Skin epidermis (tissue), 12 donors: ENCODE results near the gene CCSER2.
"Not testable (repeated sequence)": the region's sequence is repeated elsewhere in the genome, so short reads cannot be mapped to it uniquely, and the experiment has no call there.

Experiments
- H3K27ac ChIP-seq, 21 experiments: fragments of 200-600 bp; sonication (generic) in 11 of 21; one replicate each; pipeline ENCODE4 v1.5.0; 2020; ENCODE audit warnings: mild to moderate bottlenecking in 3 of 21, inconsistent platforms in 2 of 21, moderate library complexity in 2 of 21
- H3K4me3 ChIP-seq, 7 experiments: fragments of 200-600 bp; sonication (generic) in 2 of 7; one replicate each; pipeline ENCODE4 v1.5.0; 2020; ENCODE audit warnings: inconsistent platforms in 2 of 7, mild to moderate bottlenecking in 2 of 7, moderate library complexity in 1 of 7

The CCSER2 gene, protein sequence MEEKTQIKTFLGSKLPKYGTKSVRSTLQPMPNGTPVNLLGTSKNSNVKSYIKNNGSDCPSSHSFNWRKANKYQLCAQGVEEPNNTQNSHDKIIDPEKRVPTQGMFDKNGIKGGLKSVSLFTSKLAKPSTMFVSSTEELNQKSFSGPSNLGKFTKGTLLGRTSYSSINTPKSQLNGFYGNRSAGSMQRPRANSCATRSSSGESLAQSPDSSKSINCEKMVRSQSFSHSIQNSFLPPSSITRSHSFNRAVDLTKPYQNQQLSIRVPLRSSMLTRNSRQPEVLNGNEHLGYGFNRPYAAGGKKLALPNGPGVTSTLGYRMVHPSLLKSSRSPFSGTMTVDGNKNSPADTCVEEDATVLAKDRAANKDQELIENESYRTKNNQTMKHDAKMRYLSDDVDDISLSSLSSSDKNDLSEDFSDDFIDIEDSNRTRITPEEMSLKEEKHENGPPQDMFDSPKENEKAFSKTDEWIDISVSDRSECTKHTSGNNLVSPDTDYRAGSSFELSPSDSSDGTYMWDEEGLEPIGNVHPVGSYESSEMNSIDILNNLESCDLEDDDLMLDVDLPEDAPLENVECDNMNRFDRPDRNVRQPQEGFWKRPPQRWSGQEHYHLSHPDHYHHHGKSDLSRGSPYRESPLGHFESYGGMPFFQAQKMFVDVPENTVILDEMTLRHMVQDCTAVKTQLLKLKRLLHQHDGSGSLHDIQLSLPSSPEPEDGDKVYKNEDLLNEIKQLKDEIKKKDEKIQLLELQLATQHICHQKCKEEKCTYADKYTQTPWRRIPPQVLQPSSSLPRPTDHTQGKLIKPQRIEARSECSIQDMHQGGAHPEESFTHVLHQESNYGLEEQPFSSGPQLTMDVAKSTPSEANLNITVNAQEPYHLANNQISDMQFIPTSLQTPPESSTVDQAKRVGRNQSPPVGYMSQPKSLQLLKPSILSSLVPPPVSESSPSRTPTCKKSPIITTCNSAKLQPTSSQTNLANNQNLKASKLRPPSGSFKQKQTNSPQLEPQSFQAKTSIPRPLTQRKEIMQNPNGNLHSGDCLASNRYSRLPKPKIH

DNA sequence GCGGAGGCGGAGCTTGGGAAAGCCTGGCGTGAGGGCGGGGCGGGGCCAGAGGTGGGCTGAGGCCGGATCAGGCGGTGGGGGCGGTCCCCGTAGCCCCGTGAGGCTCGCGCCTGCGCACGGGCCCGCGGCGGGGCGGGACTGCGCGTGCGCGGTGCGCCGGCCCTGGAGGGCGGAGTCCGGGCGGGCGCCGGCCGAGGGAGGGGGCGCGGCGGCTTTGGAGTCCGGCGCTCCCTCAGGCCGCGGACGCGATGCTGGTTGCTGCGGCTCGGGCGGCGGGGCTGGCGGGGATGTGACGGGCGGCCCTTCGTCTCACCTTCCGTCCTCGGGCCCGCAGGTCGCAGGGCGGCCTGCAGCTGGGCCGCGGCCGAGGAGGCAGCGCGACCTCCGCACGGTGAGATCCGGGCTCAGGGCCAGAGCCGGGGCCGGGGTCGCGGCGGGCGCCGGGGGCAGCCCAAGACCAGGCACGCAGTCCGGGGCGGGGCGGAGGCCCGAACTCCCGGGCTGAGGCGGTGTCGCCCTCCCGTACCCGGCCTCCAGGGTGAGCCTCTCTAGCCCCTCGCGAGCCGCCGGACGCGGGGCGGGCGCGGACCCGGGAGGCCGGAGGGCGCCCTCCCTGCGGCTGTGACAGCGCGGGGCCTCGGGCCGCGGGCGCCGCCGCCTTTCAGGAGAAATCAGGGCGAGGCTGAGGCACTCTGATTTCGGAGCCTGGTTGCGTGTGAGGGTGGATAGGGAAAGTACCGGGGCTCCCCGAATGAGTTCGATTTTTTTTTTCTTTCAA lies at the start of gene CCSER2:
CCSER2 (plus strand) TSS at position 172 of the 778 bp plus-strand sequence. CDS start 42,464 bp downstream, outside the sequence.
- Histone ChIP-seq H3K4me3 (peak within 1 kb of the TSS; percentile 77 to 100 (median 94)), H3K27ac (peak within 1 kb of the TSS; percentile 80 to 99 (median 93))

- not testable (repeated sequence) for H3K27ac ChIP-seq, H3K4me3 ChIP-seq
Observed at GRCh38 chr10:84279876-84280475, 48.4 kb upstream of the CCSER2 start.

DNA sequence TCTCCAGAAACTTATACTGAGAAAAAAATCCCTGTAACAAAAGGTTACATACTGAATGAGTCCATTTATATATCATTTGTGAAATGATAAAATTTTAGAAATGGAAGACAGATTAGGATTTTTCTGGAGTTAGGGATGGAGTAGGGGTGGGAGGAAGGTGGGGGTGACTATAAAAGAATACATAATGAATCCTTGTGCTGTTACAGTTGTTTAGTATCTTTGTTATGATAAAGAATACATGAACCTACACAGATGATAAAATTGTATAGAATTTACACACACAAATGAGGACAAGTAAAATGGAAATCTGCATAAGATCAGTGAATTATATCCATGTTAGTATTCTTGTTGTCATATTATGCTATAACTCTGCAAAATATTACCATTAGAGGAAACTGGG lies 41.7 kb upstream of the CCSER2 start:
- H3K27ac ChIP-seq, result no peak overlapping the region
- H3K4me3 ChIP-seq, result no peak overlapping the region

- Histone ChIP-seq H3K4me3 (no peak overlapping the region), H3K27ac (no peak overlapping the region)
Observed at GRCh38 chr10:84288151-84288550, 40.2 kb upstream of the CCSER2 start.

- Histone ChIP-seq H3K27ac (no peak overlapping the region), H3K4me3 (no peak overlapping the region)
Observed at GRCh38 chr10:84289521-84290200, 38.7 kb upstream of the CCSER2 start.

GRCh38 chr10:84290235-84290634 lies 38.2 kb upstream of the CCSER2 start:
- H3K27ac ChIP-seq, result no peak overlapping the region

GRCh38 chr10:84291384-84291783 lies 37.0 kb upstream of the CCSER2 start:
- no peak overlapping the region for H3K27ac ChIP-seq
- no peak overlapping the region for H3K4me3 ChIP-seq

More at GRCh38 chr10:84290235-84290634, 38.2 kb upstream of the CCSER2 start:
- H3K4me3 ChIP-seq, result no peak overlapping the region

GRCh38 chr10:84292502-84292901 lies 35.9 kb upstream of the CCSER2 start:
- H3K4me3 ChIP-seq, result no peak overlapping the region
- no peak overlapping the region for H3K27ac ChIP-seq

- no peak overlapping the region for H3K4me3 ChIP-seq
- H3K27ac ChIP-seq, result no peak overlapping the region
Observed at GRCh38 chr10:84293171-84293570, 35.2 kb upstream of the CCSER2 start.

GRCh38 chr10:84293574-84294016 lies 34.8 kb upstream of the CCSER2 start:
- Histone ChIP-seq H3K4me3 (no peak overlapping the region), H3K27ac (no peak overlapping the region)

DNA sequence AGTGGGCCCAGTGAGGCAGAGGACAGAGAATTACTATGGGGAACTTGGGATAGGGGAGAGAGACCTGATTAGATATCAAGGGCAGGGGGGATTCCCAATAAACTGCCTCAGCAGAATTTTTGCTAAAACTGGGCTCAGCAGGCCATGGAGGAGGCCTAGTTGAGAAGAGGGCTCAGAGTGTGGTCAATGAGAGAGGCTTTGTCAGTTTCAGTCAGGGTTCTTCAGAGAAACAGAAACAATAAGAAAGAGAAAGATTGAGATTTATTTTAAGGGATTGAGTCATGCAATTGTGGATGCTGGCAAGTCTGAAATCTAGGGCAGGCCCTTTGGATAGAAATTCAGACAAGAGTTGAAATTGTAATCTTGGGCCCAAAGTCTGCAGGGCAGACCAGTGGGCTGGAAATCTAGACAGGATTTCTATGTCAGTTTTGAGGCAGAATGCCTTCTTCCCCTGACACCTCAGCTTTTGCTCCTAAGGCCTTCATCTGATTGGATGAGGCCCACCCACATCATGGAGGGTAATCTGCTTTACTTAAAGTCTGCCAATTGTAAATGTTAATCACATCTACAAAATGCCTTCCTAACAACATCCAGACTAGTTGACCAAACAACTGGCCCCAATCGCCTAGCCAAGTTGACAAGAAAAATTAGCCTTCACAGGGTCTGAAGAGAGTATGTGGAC lies 33.5 kb upstream of the CCSER2 start:
- H3K27ac ChIP-seq, result peak overlapping the region in 1 of 21 experiments; percentile 12
- no peak overlapping the region for H3K4me3 ChIP-seq

DNA sequence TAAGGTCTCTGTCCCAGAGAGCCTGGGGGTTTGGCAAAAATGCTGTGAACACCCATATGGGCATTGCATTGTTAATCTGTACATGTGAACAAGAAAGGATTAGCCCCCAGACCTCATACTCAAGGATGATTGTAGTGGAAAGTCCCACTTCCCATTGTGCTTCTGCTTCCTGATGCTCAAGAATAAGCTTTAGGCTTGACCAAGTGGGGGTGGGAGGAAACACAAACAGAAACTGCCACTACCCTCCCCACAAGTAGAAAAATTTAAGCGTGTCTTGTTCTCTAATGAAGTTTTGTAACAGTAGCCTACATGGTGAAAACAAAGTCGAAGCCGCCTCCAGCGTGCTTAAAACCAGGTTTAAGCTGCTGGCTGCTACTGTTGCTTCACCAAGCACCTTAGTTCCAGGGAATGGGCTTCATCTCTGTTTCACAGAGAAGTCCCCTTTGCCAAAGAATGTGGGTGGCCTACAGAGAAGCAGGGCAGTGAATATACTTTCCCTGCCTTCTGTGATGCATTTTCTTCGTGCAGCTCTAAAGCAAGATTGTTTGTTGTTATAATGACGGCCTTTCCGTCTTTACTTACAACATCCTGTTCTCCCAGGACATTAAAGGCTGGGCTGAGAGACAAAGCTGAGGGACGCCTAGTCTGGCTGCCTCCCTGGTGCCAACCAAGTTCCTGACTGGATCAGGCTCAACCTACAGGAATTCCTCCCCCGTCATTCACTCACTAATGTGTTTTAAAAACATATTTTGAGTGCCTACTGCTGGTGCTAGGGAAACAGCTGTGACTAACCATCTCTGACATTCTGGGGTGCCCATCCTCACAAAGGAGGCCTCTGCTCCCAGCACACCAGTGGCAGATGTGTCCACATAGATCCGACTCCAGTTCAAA lies 32.1 kb upstream of the CCSER2 start:
- H3K4me3 ChIP-seq, result no peak overlapping the region
- H3K27ac ChIP-seq, result peak overlapping the region in 5 of 21 experiments; percentile 11 to 51 (median 39)

- no peak overlapping the region for H3K27ac ChIP-seq
- H3K4me3 ChIP-seq, result no peak overlapping the region
Observed at GRCh38 chr10:84298057-84298456, 30.3 kb upstream of the CCSER2 start.

DNA sequence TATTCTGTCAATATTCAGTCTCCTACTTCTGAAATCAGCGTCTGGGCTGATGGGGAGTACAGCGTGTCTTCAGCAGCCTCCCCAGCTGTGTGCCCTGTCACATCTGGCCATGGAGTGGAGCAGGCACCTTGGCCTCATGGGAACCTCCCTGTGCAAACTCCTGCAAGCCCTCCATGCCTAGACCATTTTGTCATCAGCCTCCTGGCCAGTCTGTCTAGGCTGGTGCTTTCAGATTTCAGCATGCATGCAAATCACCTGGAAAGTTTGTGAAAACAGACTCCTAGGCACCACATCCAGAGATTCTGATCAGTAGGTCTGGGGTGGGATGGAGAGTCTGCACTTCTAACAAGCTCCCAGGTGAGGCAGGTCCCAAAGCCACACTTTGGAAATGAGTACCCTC lies 26.2 kb upstream of the CCSER2 start:
- H3K27ac ChIP-seq, result no peak overlapping the region
- no peak overlapping the region for H3K4me3 ChIP-seq

DNA sequence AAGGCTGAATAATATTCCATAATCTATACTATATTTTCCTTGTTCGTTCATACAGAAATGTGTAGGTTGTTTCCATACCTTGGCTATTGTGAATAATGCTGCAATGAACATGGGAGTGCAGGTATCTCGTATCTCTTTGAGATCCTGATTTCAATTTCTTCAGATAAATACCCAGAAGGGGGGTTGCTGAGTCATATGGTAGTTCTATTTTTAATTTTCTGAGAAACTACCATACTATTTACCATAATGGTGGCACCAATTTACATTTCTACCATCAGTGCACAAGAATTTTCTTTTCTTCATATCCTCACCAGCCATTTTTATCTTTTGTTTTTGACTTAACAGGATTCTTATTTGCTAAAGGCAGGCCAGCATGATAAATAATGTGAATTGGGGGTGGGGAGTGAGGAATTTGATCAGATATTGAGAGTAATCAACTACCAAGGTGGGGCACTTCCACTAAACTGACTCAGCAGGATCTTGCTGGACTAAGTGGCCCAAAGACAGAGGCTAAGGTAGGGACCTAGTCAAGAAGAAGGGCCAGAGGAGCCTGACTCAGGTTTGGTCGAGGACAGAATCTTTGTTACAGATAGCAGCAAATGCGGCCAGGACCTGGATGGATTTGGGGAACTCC lies 21.5 kb upstream of the CCSER2 start:
- Histone ChIP-seq H3K4me3 (no peak overlapping the region), H3K27ac (no peak overlapping the region)

GRCh38 chr10:84308021-84308420 lies 20.4 kb upstream of the CCSER2 start:
- H3K4me3 ChIP-seq, result no peak overlapping the region
- H3K27ac ChIP-seq, result no peak overlapping the region
